HS-5 (cell line): ENCODE results near the gene GJD3.

Experiments used
- DNase-seq: peaks from one replicate; pipeline ENCODE4 v3.0.0-alpha.2; 2012; ENCODE audit warnings: low read depth

GJD3 gene

GRCh38 chr17:40351359-40352236 is 12.9 kb downstream of the GJD3 start:
- no peak for DNase-seq

GRCh38 chr17:40350689-40351358 is 13.7 kb downstream of the GJD3 start:
- DNase-seq = no peak

GRCh38 chr17:40349895-40350688 is 14.4 kb downstream of the GJD3 start:
- DNase-seq = no peak

GRCh38 chr17:40349477-40349894 is 15.1 kb downstream of the GJD3 start:
- no peak for DNase-seq

- no peak for DNase-seq
Measured at GRCh38 chr17:40348562-40349476, 15.7 kb downstream of the GJD3 start.

- DNase-seq = no peak
Measured at GRCh38 chr17:40348136-40348504, 16.4 kb downstream of the GJD3 start.

- DNase-seq = no peak
Measured at GRCh38 chr17:40347319-40348135, 17.0 kb downstream of the GJD3 start.

GRCh38 chr17:40346765-40347158 is 17.8 kb downstream of the GJD3 start:
- no peak for DNase-seq

GRCh38 chr17:40345994-40346764 is 18.4 kb downstream of the GJD3 start:
- no peak for DNase-seq

GRCh38 chr17:40345161-40345993 is 19.2 kb downstream of the GJD3 start:
- DNase-seq = no peak

GRCh38 chr17:40344421-40345160 is 19.9 kb downstream of the GJD3 start:
- DNase-seq = no peak

GRCh38 chr17:40343219-40344119 is 21.1 kb downstream of the GJD3 start:
- no peak for DNase-seq

- DNase-seq = no peak
Measured at GRCh38 chr17:40342504-40343218, 21.9 kb downstream of the GJD3 start.

- DNase-seq = no peak
Measured at GRCh38 chr17:40341808-40342503, 22.6 kb downstream of the GJD3 start.

- DNase-seq = no peak
Measured at GRCh38 chr17:40340880-40341807, 23.4 kb downstream of the GJD3 start.
